Stimulated activated CD8-positive, alpha-beta memory T cell treated with anti-CD3 and anti-CD28 coated beads, Interleukin-12 subunit alpha, Interleukin-12 subunit beta, amount 100 ng/mL, for 24 hours (primary cell): ENCODE results near the gene WNT6.

Experiments used
- DNase-seq: peaks from one replicate; pipeline ENCODE4 v3.0.0-alpha.2; 2020; ENCODE audit errors: extremely low read depth

The WNT6 gene

GRCh38 chr2:218857371-218858137 is 2.1 kb upstream of the WNT6 start:
- DNase-seq = no peak

GRCh38 chr2:218858138-218858445 is 1.5 kb upstream of the WNT6 start:
- no peak for DNase-seq

- DNase-seq = no peak
These were observed 692 bp upstream of the WNT6 start for GRCh38 chr2:218858671-218859555.

- DNase-seq = no peak
These were observed 605 bp downstream of the WNT6 start for GRCh38 chr2:218859988-218860831.

GRCh38 chr2:218860950-218861381 is 1.4 kb downstream of the WNT6 start:
- DNase-seq = no peak

GRCh38 chr2:218861645-218862318 is 2.2 kb downstream of the WNT6 start:
- no peak for DNase-seq

GRCh38 chr2:218863021-218863520 is 3.5 kb downstream of the WNT6 start:
- DNase-seq = no peak

GRCh38 chr2:218865396-218865795 is 5.8 kb downstream of the WNT6 start:
- DNase-seq = no peak

GRCh38 chr2:218865999-218866398 is 6.4 kb downstream of the WNT6 start:
- no peak for DNase-seq

- DNase-seq = no peak
These were observed 8.3 kb downstream of the WNT6 start for GRCh38 chr2:218867900-218868299.

- DNase-seq = no peak
These were observed 9.5 kb downstream of the WNT6 start for GRCh38 chr2:218869064-218869463.

- no peak for DNase-seq
These were observed 11.4 kb downstream of the WNT6 start for GRCh38 chr2:218870984-218871344.

GRCh38 chr2:218871345-218872302 is 12.0 kb downstream of the WNT6 start:
- DNase-seq = no peak

- DNase-seq = no peak
These were observed 13.2 kb downstream of the WNT6 start for GRCh38 chr2:218872645-218873358.

- no peak for DNase-seq
These were observed 14.0 kb downstream of the WNT6 start for GRCh38 chr2:218873359-218874194.

- DNase-seq = no peak
These were observed 16.2 kb downstream of the WNT6 start for GRCh38 chr2:218875692-218876246.

GRCh38 chr2:218876562-218877219 is 17.1 kb downstream of the WNT6 start:
- no peak for DNase-seq

GRCh38 chr2:218877331-218877730 is 17.7 kb downstream of the WNT6 start:
- DNase-seq = no peak
